HL-60/S4 (cell line): ENCODE data around the gene MPC1L.

ENCODE experiments used
- in situ Hi-C: fragments of 300-500 bp; cut with MboI; formaldehyde crosslinking; loops from 2 replicates; pipeline ENCODE4 v1.14.3; 2022; ENCODE audit warnings: low sequenced_read_pairs

MPC1L gene

GRCh38 chrX:40625294-40625693, 2.1 kb downstream of the MPC1L start:
- in situ Hi-C loops: no loop called here

GRCh38 chrX:40628506-40628905, 5.3 kb downstream of the MPC1L start:
- in situ Hi-C loops: no loop called here

GRCh38 chrX:40632199-40632598, 9.0 kb downstream of the MPC1L start:
- in situ Hi-C loops: no loop called here

- in situ Hi-C loops: no loop called here
Observed at GRCh38 chrX:40637687-40638086, 14.5 kb downstream of the MPC1L start.

GRCh38 chrX:40644176-40644575, 20.9 kb downstream of the MPC1L start:
- in situ Hi-C loops: no loop called here

- in situ Hi-C loops: no loop called here
Observed at GRCh38 chrX:40644821-40645358, 21.7 kb downstream of the MPC1L start.

GRCh38 chrX:40646489-40647306, 23.5 kb downstream of the MPC1L start:
- in situ Hi-C loops: no loop called here

GRCh38 chrX:40647307-40648197, 24.3 kb downstream of the MPC1L start, which contains the start of gene CXorf38:
Gene CXorf38 (minus strand): TSS chrX:40647561. CDS start chrX:40647520, 41 bp downstream.
- in situ Hi-C loops: no loop called here

- in situ Hi-C loops: loop anchor here (25.0 kb wide), 1 partner anchor 136 kb away; no protein-coding TSS in a partner anchor
Observed at GRCh38 chrX:40651620-40652223, 28.5 kb downstream of the MPC1L start.

GRCh38 chrX:40652664-40653063, 29.4 kb downstream of the MPC1L start:
- in situ Hi-C loops: loop anchor here (25.0 kb wide), 1 partner anchor 135 kb away; no protein-coding TSS in a partner anchor

- in situ Hi-C loops: loop anchor here (25.0 kb wide), 1 partner anchor 134 kb away; no protein-coding TSS in a partner anchor
Observed at GRCh38 chrX:40653535-40653934, 30.3 kb downstream of the MPC1L start.

- in situ Hi-C loops: loop anchor here (25.0 kb wide), 1 partner anchor 127 kb away; no protein-coding TSS in a partner anchor
Observed at GRCh38 chrX:40660381-40660780, 37.2 kb downstream of the MPC1L start.

- in situ Hi-C loops: loop anchor here (25.0 kb wide), 1 partner anchor 126 kb away; no protein-coding TSS in a partner anchor
Observed at GRCh38 chrX:40661489-40661888, 38.3 kb downstream of the MPC1L start.

- in situ Hi-C loops: loop anchor here (25.0 kb wide), 1 partner anchor 124 kb away; no protein-coding TSS in a partner anchor
Observed at GRCh38 chrX:40663078-40663740, 40.0 kb downstream of the MPC1L start.

GRCh38 chrX:40663880-40664630, 40.8 kb downstream of the MPC1L start:
- in situ Hi-C loops: loop anchor here (25.0 kb wide), 1 partner anchor 123 kb away; no protein-coding TSS in a partner anchor

- in situ Hi-C loops: loop anchor here (25.0 kb wide), 1 partner anchor 116 kb away; no protein-coding TSS in a partner anchor
Observed at GRCh38 chrX:40671126-40671525, 47.9 kb downstream of the MPC1L start.
